Urothelium cell line (cell line): ENCODE data around the gene MIPEP.

ENCODE experiments used
- DNase-seq: peaks from one replicate; pipeline ENCODE4 v3.0.0; 2011; ENCODE audit warnings: low spot score, mixed read lengths
- FAIRE-seq: peaks from 2 replicates; lab custom pipeline; 2011; peaks lifted over from hg19 to GRCh38; lab: Jason Lieb, UNC

MIPEP gene

GRCh38 chr13:23811366-23812062 is 77.7 kb downstream of the MIPEP start:
- no peak for FAIRE-seq
- no peak for DNase-seq

- DNase-seq (no peak), FAIRE-seq (no peak)
Measured at GRCh38 chr13:23810685-23811240, 78.4 kb downstream of the MIPEP start.

GRCh38 chr13:23808803-23809202 is 80.4 kb downstream of the MIPEP start:
- DNase-seq (no peak), FAIRE-seq (no peak)

- FAIRE-seq, result no peak
- DNase-seq, result no peak
Measured at GRCh38 chr13:23806874-23807526, 82.2 kb downstream of the MIPEP start.

- FAIRE-seq (no peak), DNase-seq (no peak)
Measured at GRCh38 chr13:23805821-23806220, 83.4 kb downstream of the MIPEP start.

GRCh38 chr13:23805122-23805521 is 84.1 kb downstream of the MIPEP start:
- FAIRE-seq (no peak), DNase-seq (no peak)

- DNase-seq (no peak), FAIRE-seq (no peak)
Measured at GRCh38 chr13:23804166-23804565, 85.0 kb downstream of the MIPEP start.

- DNase-seq, result no peak
- FAIRE-seq, result no peak
Measured at GRCh38 chr13:23801141-23801540, 88.1 kb downstream of the MIPEP start.

GRCh38 chr13:23799945-23800344 is 89.3 kb downstream of the MIPEP start:
- no peak for FAIRE-seq
- DNase-seq, result no peak

- no peak for FAIRE-seq
- no peak for DNase-seq
Measured at GRCh38 chr13:23797276-23797903, 91.8 kb downstream of the MIPEP start.

GRCh38 chr13:23796551-23796950 is 92.6 kb downstream of the MIPEP start:
- DNase-seq (no peak), FAIRE-seq (no peak)

- no peak for DNase-seq
- FAIRE-seq, result no peak
Measured at GRCh38 chr13:23794267-23795161, 94.7 kb downstream of the MIPEP start.

GRCh38 chr13:23793711-23794110 is 95.5 kb downstream of the MIPEP start:
- DNase-seq (no peak), FAIRE-seq (no peak)

GRCh38 chr13:23792680-23793079 is 96.5 kb downstream of the MIPEP start:
- DNase-seq (no peak), FAIRE-seq (no peak)

GRCh38 chr13:23790577-23791170 is 98.5 kb downstream of the MIPEP start:
- FAIRE-seq (no peak), DNase-seq (no peak)

GRCh38 chr13:23789576-23790346 is 99.4 kb downstream of the MIPEP start:
- DNase-seq (no peak), FAIRE-seq (no peak)

GRCh38 chr13:23788459-23788858 is 100.7 kb downstream of the MIPEP start:
- FAIRE-seq (no peak), DNase-seq (no peak)

- FAIRE-seq (no peak), DNase-seq (no peak)
Measured at GRCh38 chr13:23787464-23787863, 101.7 kb downstream of the MIPEP start.

GRCh38 chr13:23786607-23787006 is 102.6 kb downstream of the MIPEP start:
- DNase-seq (no peak), FAIRE-seq (no peak)

- FAIRE-seq, result no peak
Measured at GRCh38 chr13:23778879-23779278, 110.3 kb downstream of the MIPEP start.

More at GRCh38 chr13:23778879-23779278, 110.3 kb downstream of the MIPEP start:
- no peak for DNase-seq
